ENCODE measurements around the gene ALDH1A3. TPM values are rescaled to one million over a fixed set of nuclear protein-coding genes. Genes with fewer than 3 reads are reported as not detected.

The ALDH1A3 gene
- total and polyA plus RNA-seq, 2 of the 4 experiments (the other 2 are of a cell fraction), result 3.1 to 5.0 TPM

- dilution Hi-C loops (cut with HindIII; ENCODE audit: low sequenced_read_pairs, unreplicated experiment), result no loop called here
- intact Hi-C loops (cut with micrococcal nuclease), result no loop called here
Measured at GRCh38 chr15:100900795-100901169, 21.2 kb downstream of the ALDH1A3 start.

More at GRCh38 chr15:100900795-100901169, 21.2 kb downstream of the ALDH1A3 start:
- Histone ChIP-seq H3K79me1 (ENCODE audit: low read depth in 1 of 2, low read length in 2 of 2) (no peaks in the 10 kb centered on the region), H3K9ac (ENCODE audit: low read depth, low read length) (no peak overlapping the region), H3K9me1 (ENCODE audit: insufficient read depth, low read length) (peaks cover 7% of the 10 kb centered on the region), H3K27ac (ENCODE audit: insufficient read depth, low read length) (no peak overlapping the region), H2BK20ac (ENCODE audit: low read depth, low read length) (no peak overlapping the region), H3K4ac (ENCODE audit: low read depth, low read length) (no peak overlapping the region), H4K91ac (ENCODE audit: insufficient read depth, low read depth, low read length) (no peak overlapping the region), H2BK120ac (ENCODE audit: low read depth, low read length) (no peak overlapping the region), H3K56ac (ENCODE audit: extremely low read depth, insufficient read depth, low read length) (no peak overlapping the region), H2AFZ (replicated peaks; ENCODE audit: low read length, poor library complexity) (no peak overlapping the region), H4K20me1 (ENCODE audit: insufficient read depth, low read length) (no peaks in the 10 kb centered on the region), H2BK15ac (ENCODE audit: low read depth, low read length) (no peak overlapping the region), H3K23ac (ENCODE audit: low read depth, low read length) (no peak overlapping the region), H3K36me3 (ENCODE audit: control insufficient read depth, insufficient read depth, low read length) (no peaks in the 10 kb centered on the region), H3K14ac (replicated peaks; ENCODE audit: low read depth, low read length) (no peak overlapping the region), H2AK5ac (ENCODE audit: low read depth, low read length) (no peak overlapping the region), H3K4me2 (ENCODE audit: low read depth, low read length) (no peak overlapping the region), H2AK9ac (replicated peaks; ENCODE audit: low read depth, low read length, poor library complexity) (no peak overlapping the region), H4K5ac (ENCODE audit: low read depth, low read length) (no peak overlapping the region), H3K4me3 (ENCODE audit: insufficient read depth, low read depth, low read length) (no peak overlapping the region), H3K18ac (ENCODE audit: low read depth, low read length) (no peak overlapping the region), H2BK5ac (ENCODE audit: low read depth, low read length, poor library complexity, severe bottlenecking) (no peak overlapping the region), H3K27me3 (ENCODE audit: control insufficient read depth, insufficient read depth, low read length) (no peaks in the 10 kb centered on the region), H3K9me3 (ENCODE audit: control insufficient read depth, insufficient read depth, low read length) (no peaks in the 10 kb centered on the region), H3K4me1 (ENCODE audit: control insufficient read depth, insufficient read depth, low read length) (peaks cover 5% of the 10 kb centered on the region), H4K8ac (ENCODE audit: low read depth in 2 of 2, low read length in 2 of 2) (no peak overlapping the region)
- TF ChIP-seq RFX5 (IDR thresholded peaks at IDR 0.05; ENCODE audit: low read depth, low read length), result no peak
- no peak for TF ChIP-seq MXI1 (IDR thresholded peaks at IDR 0.05; ENCODE audit: borderline replicate concordance, low read depth, low read length)
- in situ Hi-C loops (cut with MboI; ENCODE audit: low sequenced_read_pairs), result loop anchor here (25.0 kb wide), 1 partner anchor 362 kb away; the partner anchor contains the start of gene CHSY1
- ChIA-PET CTCF (no interaction called here), POLR2A (ENCODE audit: unreplicated experiment) (no interaction called here)
- no peak for DNase-seq
- 93% methylated on average over 2 of the region's 9 CpGs; no CpG with 5 or more reads in 1 of the 2 experiments for WGBS, 2 experiments (ENCODE audit: extremely low coverage in 2 of 2, insufficient read length in 1 of 2)
- BruUV-seq (replicated peaks), result no TSS peak
- no peak for ATAC-seq (ENCODE audit: low read depth)

All from IMR-90 (cell line).